ENCODE measurements around the gene SLC35G2.

- TF ChIP-seq CTCF (IDR thresholded peaks at IDR 0.05; ENCODE audit: poor library complexity, severe bottlenecking) (no peak), EP300 (conservative IDR thresholded peaks at IDR 0.05; ENCODE audit: poor library complexity, severe bottlenecking) (no peak), RAD21 (conservative IDR thresholded peaks at IDR 0.05) (no peak)
These were observed 14.8 kb upstream of the SLC35G2 start for GRCh38 chr3:136804141-136804540.

Measured in neural cell (in vitro differentiated cells).